Cardiac ventricle fibroblast (primary cell): Measurements from ENCODE around the gene FGF9. TPM values are rescaled to one million over a fixed set of nuclear protein-coding genes. Genes with fewer than 3 reads are reported as not detected.

Experiments used
- total RNA-seq: library from RNA; depleted of rRNA; stranded (reverse); fragments of >200 nt; gene quantifications from 2 replicates; pipeline ENCODE4 v1.2.3, GENCODE V29; 2015

Gene FGF9
- total RNA-seq = not detected in 2 replicates

GRCh38 chr13:21670883-21671619 is at the start of gene FGF9:
FGF9 (plus strand) TSS chr13:21671073; CDS start chr13:21671913, 840 bp downstream.

Other genes with a start within 250 kb of the FGF9 start
- 41.4 and 47.7 TPM in 2 replicates for gene ZDHHC20, start 211.8 kb upstream of the FGF9 start, total RNA-seq
- gene MICU2, start 66.9 kb upstream of the FGF9 start, total RNA-seq = 44.5 and 51.1 TPM in 2 replicates